ENCODE measurements around the gene SHB. TPM values are rescaled to one million over a fixed set of nuclear protein-coding genes. Genes with fewer than 3 reads are reported as not detected.
"Not testable (repeated sequence)": the region's sequence is repeated elsewhere in the genome, so short reads cannot be mapped to it uniquely, and the experiment has no call there.

The SHB gene
- total RNA-seq, 2 donors from 2014 or later = 1.0 to 1.6 TPM

DNA sequence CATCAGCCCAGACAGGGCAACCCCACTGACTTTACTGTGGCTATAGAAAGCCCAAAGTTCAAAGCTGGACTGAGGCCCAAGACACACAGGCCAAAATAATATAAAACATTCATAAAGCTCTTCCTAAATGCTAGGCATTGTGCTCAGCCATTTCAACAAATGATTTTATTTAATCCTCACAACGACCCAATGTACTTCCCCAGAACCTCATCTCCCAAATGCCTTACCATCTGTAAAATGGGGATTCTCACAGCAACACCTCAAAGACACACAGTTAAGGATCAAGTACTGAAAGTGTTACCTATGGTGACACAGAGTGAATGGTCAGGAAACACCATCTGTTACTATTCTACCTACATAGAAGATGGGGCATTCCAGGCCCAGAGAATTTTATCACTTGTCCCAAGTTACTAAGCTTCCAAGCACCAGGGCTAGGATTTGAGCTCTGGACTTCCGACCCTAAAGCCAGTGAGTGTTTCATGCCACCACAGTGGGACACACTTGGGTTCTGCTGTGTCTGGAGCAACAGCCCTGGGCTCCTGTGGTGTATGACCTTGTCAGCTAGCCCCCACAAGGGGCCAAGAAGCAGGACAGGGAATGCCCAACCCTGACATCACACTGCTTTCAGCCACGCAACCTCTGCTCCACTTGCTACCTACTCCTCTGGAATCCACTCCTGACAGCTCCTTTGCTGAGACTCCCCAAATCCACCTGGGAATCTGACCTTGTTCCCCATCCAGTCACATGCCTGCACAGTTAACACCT, 15.1 kb downstream of the SHB start:
- Mint-ChIP-seq H3K36me3 (ENCODE audit: insufficient read depth in 2 of 2) (no peaks in the 10 kb centered on the region), H3K27me3 (ENCODE audit: low read depth) (no peaks in the 10 kb centered on the region), H3K9me3 (no peaks in the 10 kb centered on the region), H3K27ac (no peak overlapping the region), H3K4me1 (ENCODE audit: low read depth) (no peaks in the 10 kb centered on the region), H3K4me3 (no peak overlapping the region)
- DNase-seq = no peak
- no peak for ATAC-seq (replicated peaks in 1 of 2)

DNA sequence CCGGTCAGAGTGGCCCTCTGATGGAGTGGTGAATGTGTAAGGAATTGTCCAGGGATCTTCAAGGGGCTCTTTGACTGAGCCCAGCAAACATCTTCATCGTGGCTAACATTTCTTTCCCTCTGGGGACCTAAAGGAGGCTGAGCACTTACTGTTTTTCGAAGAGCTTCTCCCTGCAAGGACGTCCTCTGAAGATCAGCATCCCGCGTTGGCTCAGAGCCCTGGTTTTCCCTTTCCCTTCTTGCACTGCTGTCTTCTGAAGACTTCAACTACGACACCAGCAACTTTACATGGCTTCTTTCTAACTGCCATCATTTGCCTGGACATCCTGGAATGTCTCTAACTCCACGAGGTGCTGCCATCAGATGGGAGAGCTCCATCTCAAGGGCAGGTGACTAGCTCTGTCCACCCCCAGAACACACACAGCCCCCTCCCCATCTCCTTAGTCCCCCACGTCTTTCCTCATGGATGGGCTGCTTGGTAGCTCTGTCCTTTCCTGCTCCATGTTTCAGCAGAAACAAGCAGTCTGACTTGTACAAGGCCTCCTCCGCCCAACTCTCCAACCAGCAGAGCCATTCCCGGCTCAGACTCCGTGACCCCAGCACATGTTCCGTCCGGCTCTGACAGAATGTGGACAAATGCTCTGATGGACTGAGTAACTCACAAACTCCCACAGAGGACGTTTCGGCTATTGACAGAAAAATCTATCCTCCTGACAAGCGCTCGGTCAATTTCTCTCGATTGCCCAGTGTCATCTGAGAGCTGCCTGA, 17.1 kb downstream of the SHB start:
- no peak overlapping the region for H3K27ac Mint-ChIP-seq

DNA sequence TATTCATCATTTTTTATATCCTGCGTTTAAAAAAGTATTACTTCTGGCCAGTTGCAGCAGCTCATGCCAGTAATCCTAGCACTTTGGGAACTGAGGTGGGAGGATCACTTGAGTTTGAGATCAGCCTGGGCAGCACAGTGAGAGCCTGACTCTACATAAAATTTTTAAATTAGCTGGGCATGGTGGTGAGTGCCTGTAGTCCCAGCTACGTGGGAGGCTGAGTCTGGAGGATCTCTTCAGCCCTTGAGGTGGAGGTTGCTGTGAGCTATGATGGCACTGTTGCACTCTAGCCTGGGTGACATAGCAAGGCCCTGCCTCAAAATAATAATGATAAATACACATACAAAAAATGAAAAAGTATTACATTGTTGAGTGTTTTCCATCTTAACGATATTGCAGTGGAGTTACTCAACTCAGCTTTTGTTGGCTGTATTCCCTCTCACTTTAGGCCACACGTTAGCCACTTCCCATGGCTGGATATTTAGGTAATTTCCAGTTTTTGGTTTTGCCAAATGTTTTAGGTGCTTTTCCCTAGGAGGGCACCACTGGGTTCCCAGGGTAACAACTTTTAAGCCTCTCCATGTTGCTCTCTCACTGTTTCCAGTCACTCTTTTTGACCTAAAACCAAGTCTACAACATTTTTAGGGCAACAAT, 20.6 kb downstream of the SHB start:
- DNase-seq (no peak), ATAC-seq (replicated peaks in 1 of 2) (no peak)
- no peaks in the 10 kb centered on the region for H3K9me3 Mint-ChIP-seq
- H3K4me1 Mint-ChIP-seq (ENCODE audit: low read depth) = peaks cover 9% of the 10 kb centered on the region
- no peaks in the 10 kb centered on the region for H3K36me3 Mint-ChIP-seq (ENCODE audit: insufficient read depth in 2 of 2)
- H3K4me3 Mint-ChIP-seq = no peak overlapping the region
- no peaks in the 10 kb centered on the region for H3K27me3 Mint-ChIP-seq (ENCODE audit: low read depth)
- no peak overlapping the region for H3K27ac Mint-ChIP-seq

More for the DNA sequence above, 17.1 kb downstream of the SHB start:
- H3K4me1 Mint-ChIP-seq (ENCODE audit: low read depth) = peaks cover 9% of the 10 kb centered on the region
- ATAC-seq (replicated peaks in 1 of 2) = no peak
- no peaks in the 10 kb centered on the region for H3K9me3 Mint-ChIP-seq
- no peak for DNase-seq
- no peaks in the 10 kb centered on the region for H3K27me3 Mint-ChIP-seq (ENCODE audit: low read depth)
- no peaks in the 10 kb centered on the region for H3K36me3 Mint-ChIP-seq (ENCODE audit: insufficient read depth in 2 of 2)
- H3K4me3 Mint-ChIP-seq = no peak overlapping the region

DNA sequence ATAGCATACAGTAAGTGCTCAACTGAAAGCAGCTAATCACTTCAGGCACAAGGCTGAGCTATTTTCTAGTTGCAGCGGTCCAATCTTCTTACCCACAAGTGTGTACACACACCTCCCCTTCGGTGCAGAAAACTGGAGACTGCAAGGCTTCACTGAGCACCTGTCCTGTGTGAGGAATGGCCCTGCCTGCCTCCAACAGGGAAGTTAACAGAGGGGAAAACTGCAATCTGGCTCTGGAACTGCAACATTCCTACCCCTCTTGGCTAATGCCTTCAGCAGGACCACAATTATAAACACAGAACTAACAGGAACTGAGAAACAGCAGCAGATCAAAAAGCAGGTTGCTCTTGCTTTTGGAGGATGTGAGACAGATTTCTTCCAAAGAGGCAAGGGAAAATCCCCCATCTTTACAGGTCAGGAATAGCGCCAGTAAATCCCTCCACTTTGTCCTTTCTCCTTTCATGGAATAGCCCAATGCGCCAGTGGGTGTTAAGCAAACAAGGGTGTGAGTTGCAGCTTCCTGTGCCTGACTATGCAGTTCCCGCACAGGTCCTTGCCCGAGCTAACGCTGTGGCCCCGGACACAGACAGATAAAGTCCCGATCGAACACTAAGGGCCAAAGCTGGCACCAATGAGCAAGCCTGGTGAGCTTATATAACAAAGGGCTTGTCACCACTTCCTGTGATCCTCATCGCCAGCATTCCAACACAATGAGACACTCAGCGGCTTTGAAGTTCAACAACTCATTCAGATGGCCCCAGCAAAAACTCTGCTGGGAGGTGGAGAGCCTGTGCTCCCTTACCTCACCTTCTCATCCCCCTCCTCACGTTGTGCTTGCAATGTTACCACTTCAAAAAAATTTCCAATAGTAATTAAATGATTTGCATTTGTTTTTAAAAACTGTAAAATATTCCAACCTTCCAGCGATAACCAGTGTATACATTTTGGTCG, 21.5 kb downstream of the SHB start:
- Mint-ChIP-seq H3K9me3 (no peaks in the 10 kb centered on the region), H3K4me1 (ENCODE audit: low read depth) (peaks cover 9% of the 10 kb centered on the region), H3K4me3 (no peak overlapping the region), H3K36me3 (ENCODE audit: insufficient read depth in 2 of 2) (no peaks in the 10 kb centered on the region), H3K27ac (no peak overlapping the region), H3K27me3 (ENCODE audit: low read depth) (no peaks in the 10 kb centered on the region)
- no peak for DNase-seq
- ATAC-seq (replicated peaks in 1 of 2) = peak in 1 of 2 donors; percentile 23

DNA sequence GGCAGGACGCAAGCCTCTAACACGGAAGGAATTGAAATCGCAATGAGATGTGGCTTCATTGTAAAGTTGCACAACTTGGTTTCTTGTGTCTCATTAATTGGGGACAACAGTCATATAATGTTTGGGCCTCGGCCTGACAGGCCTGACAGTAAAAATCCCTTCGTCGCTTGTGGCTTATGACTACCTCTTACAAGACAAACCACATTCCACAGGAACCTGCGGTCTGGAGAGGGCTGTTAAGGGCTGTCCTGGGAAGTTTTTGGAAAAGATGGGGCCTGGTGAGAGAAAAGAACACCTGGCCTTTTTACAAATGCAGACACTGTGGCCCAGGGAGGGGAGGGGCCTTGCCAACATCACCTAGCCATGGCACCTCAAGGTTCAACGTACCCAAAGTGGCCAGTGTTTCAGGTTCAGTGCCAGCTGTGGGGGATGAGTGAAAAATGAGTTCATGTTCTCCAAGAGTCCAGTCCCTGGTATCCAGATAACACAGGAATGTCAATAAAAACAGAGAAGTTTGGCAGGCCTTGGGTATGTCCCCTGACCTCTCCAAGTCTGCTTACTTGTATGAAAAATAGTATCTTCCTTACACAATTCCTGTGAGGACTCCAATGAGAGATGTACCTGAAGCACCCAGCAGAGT, 22.2 kb downstream of the SHB start:
- DNase-seq (no peak), ATAC-seq (replicated peaks in 1 of 2) (no peak)
- no peaks in the 10 kb centered on the region for H3K36me3 Mint-ChIP-seq (ENCODE audit: insufficient read depth in 2 of 2)
- peaks cover 9% of the 10 kb centered on the region for H3K4me1 Mint-ChIP-seq (ENCODE audit: low read depth)
- H3K27me3 Mint-ChIP-seq (ENCODE audit: low read depth) = no peaks in the 10 kb centered on the region
- H3K27ac Mint-ChIP-seq = no peak overlapping the region
- no peak overlapping the region for H3K4me3 Mint-ChIP-seq
- H3K9me3 Mint-ChIP-seq = no peaks in the 10 kb centered on the region

DNA sequence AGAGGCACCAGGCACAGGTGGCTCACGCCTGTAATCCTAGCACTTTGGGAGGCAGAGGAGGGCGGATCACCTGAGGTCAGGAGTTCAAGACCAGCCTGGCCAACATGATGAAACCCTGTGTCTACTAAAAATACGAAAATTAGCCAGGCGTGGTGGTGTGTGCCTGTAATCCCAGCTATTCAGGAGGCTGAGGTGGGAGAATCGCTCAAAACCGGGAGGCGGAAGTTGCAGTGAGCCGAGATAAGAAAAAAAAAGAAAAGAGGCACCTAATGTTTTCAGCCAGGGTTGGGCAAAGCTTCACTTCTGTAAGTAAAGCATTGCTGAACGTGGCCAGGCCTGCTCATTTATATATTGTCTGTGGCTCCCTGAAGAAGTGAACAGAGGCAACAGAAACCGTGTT, 23.1 kb downstream of the SHB start:
- H3K27me3 Mint-ChIP-seq (ENCODE audit: low read depth); H3K36me3 Mint-ChIP-seq (ENCODE audit: insufficient read depth in 2 of 2); H3K4me1 Mint-ChIP-seq (ENCODE audit: low read depth); H3K27ac Mint-ChIP-seq; DNase-seq; ATAC-seq (replicated peaks in 1 of 2); H3K9me3 Mint-ChIP-seq; H3K4me3 Mint-ChIP-seq: not testable (repeated sequence)

DNA sequence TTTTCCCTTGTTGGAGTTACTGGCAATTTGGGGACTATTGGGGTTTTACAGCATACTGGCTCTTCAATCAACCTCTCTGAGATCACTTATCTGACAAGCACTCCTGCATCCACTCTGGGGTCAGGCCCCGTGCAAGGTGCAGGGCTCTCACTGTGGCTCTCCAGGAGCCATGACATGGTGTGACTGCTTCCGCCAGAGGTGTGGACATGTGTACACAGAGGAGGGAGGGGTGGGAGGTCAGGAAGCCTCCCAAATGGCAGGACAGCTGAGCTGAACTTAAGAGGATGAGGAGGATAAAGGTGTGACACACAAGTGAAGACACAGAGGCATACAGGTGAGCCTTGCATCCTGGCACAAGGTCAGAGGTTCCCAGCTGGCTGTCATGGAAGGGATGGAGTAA, 24.3 kb downstream of the SHB start:
- Mint-ChIP-seq H3K9me3 (no peaks in the 10 kb centered on the region), H3K36me3 (ENCODE audit: insufficient read depth in 2 of 2) (no peaks in the 10 kb centered on the region), H3K4me3 (no peak overlapping the region), H3K27me3 (ENCODE audit: low read depth) (no peaks in the 10 kb centered on the region), H3K4me1 (ENCODE audit: low read depth) (peaks cover 9% of the 10 kb centered on the region), H3K27ac (no peak overlapping the region)
- ATAC-seq (replicated peaks in 1 of 2) (no peak), DNase-seq (no peak)

DNA sequence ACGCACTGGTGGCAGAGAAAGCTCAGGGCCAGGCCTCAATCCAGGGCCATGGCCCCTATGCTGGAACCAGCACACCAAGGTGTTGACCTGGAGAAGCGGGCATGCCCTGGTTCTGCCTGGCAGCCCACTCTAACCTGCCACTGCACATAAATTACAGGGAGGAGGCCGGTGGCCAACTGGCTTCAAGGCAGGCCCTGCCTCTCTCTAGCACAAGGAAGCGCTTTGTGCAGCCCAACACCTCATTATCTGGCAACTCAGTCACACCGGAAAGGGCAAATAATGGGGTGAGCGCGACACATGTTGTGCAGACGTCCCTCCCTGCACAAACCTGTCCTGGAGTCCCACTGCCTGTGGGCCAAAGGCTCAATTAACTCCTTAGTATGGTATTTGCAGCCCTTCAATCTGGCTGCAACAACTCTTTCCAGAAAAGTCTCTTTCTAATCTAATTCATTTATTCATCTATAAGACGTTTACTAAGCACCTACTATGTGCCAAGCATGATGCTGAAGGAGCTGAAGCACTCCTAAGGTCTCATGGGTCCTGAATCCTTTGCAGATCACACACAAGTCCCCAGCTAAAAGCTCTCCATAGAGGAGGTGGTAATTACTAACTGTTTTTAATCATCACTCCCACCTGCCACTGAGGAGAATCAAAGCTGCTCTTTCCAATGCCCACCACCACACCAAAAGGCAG, 24.9 kb downstream of the SHB start:
- Mint-ChIP-seq H3K4me3 (no peak overlapping the region), H3K27ac (no peak overlapping the region), H3K9me3 (no peaks in the 10 kb centered on the region), H3K36me3 (ENCODE audit: insufficient read depth in 2 of 2) (no peaks in the 10 kb centered on the region), H3K27me3 (ENCODE audit: low read depth) (no peaks in the 10 kb centered on the region), H3K4me1 (ENCODE audit: low read depth) (peaks cover 9% of the 10 kb centered on the region)
- DNase-seq (no peak), ATAC-seq (replicated peaks in 1 of 2) (no peak)

DNA sequence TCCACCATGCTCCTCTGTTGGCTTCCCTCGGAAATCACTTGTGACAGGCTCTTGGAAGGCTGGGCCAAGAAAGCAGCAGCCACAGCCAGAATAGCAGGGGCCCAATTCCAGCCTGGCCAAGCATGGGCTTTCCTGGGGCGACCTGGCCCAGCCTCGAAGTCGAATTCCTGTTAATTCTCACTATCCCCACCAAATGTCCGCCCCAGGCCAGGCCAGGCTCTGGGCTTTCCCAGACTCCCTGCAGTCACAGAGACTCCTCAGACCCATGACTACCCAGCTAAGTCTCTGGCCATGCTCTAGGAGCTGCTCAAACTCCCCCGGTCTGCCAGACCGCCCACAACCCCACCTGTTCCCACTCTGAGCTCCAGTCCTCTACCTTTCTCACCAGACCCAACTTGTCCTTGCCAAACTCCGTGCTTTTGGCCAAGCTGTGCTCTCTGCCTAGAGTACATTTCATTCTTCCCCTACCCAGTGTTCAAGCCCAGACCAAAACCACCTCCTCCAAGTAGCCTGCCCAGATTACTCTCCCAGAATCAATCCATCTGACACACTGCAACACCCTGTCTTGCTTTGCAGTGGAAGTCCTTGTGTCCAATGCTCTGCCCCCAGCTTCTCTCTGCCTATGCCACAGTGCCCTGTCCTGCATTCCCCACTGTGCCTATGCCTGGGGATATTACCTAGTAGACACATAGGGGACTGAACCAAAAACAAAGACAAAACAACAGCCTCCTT, 26.2 kb downstream of the SHB start:
- no peak for DNase-seq
- H3K4me3 Mint-ChIP-seq = no peak overlapping the region
- no peaks in the 10 kb centered on the region for H3K27me3 Mint-ChIP-seq (ENCODE audit: low read depth)
- H3K27ac Mint-ChIP-seq = no peak overlapping the region
- no peaks in the 10 kb centered on the region for H3K36me3 Mint-ChIP-seq (ENCODE audit: insufficient read depth in 2 of 2)
- no peak for ATAC-seq (replicated peaks in 1 of 2)
- peaks cover 7% of the 10 kb centered on the region for H3K4me1 Mint-ChIP-seq (ENCODE audit: low read depth)
- no peaks in the 10 kb centered on the region for H3K9me3 Mint-ChIP-seq

DNA sequence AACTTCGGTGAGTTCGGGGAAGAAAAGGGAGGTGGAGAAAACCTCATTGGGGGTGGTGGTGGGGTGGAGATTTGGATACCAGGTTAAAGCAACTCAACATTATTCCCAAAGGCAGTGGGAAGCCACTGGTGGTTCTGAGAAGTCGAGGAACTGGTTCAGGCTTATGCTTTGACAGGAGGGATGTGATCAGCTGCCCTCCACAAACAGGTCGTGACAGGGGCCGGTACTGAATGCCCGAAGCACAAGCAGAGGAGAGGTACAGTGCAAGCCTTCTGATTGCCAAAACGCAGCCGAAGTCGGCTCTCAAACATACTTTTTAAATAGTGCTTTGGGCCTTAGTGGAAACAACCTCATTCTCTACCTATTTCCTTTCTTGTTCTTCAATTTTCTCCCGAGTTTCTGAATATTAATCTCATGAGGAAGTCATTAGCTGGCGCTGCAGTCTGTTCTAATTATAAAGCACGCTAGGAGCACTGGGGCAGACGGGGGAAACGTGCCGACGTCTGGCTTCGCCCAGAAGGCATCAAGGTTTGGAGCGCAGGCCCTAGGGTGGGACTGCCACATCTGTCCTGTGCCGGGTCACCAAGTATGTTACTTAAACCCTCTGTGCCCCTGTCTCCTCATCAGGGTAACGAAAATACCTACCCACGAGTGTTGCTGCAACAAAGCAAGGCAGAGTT, 27.3 kb downstream of the SHB start:
- Mint-ChIP-seq H3K4me1 (ENCODE audit: low read depth) (no peaks in the 10 kb centered on the region), H3K9me3 (no peaks in the 10 kb centered on the region), H3K4me3 (no peak overlapping the region), H3K27ac (no peak overlapping the region), H3K27me3 (ENCODE audit: low read depth) (no peaks in the 10 kb centered on the region), H3K36me3 (ENCODE audit: insufficient read depth in 2 of 2) (no peaks in the 10 kb centered on the region)
- no peak for DNase-seq
- ATAC-seq (replicated peaks in 1 of 2) = no peak

Measured in activated T-cell treated with anti-CD3 and anti-CD28 coated beads, Interleukin-2, amount 50 U/mL, for 72 hours (primary cell).